Left lung (tissue), 10 donors: ENCODE measurements around the gene RBPJL. TPM values are rescaled to one million over a fixed set of nuclear protein-coding genes. Genes with fewer than 3 reads are reported as not detected.
A peak's percentile ranks its signal among the peaks of the same experiment; 100 is the strongest.

Experiments
- ATAC-seq: fragments of 200-7000 bp; cut with Tn5 transposase; one replicate; pipeline ENCODE4 v1.9.1; 2020; ENCODE audit warnings: moderate library complexity
- DNase-seq, 4 donors: peaks; one replicate each; pipeline ENCODE4 v3.0.0-alpha.2; 2013 to 2020
- H3K27ac ChIP-seq, 2 donors: fragments of 200-600 bp; sonication (generic) in 1 of 2; one replicate each; pipeline versions ENCODE4 v1.5.0 to v1.8.0; 2020 to 2021
- H3K27me3 ChIP-seq, 2 donors: fragments of 200-600 bp; sonication (generic) in 1 of 2; one replicate each; pipeline versions ENCODE4 v1.5.0 to v1.8.0; 2020 to 2021
- H3K36me3 ChIP-seq, 2 donors: fragments of 200-600 bp; sonication (generic) in 1 of 2; one replicate each; pipeline versions ENCODE4 v1.5.0 to v1.8.0; 2020 to 2021
- H3K4me1 ChIP-seq, 2 donors: fragments of 200-600 bp; one replicate each; pipeline ENCODE4 v1.8.0; 2021
- H3K4me3 ChIP-seq, 2 donors: fragments of 200-600 bp; sonication (generic) in 1 of 2; one replicate each; pipeline versions ENCODE4 v1.5.0 to v1.8.0; 2020 to 2021; ENCODE audit warnings: mild to moderate bottlenecking in 1 of 2
- H3K9me3 ChIP-seq, 2 donors: fragments of 200-600 bp; sonication (generic) in 1 of 2; one replicate each; pipeline versions ENCODE4 v1.5.0 to v1.8.0; 2020 to 2021
- CTCF ChIP-seq, 2 donors: fragments of 200-600 bp; sonication (generic) in 1 of 2; IDR thresholded peaks; one replicate each; pipeline versions ENCODE4 v1.5.0 to v1.8.0; 2021; ENCODE audit warnings: antibody characterized with exemption in 2 of 2
- intact Hi-C, 2 donors: fragments of 100-400 bp; cut with DNase I; formaldehyde crosslinking; loops; one replicate each; pipeline versions ENCODE4 v1.11.2 to v1.14.2; 2022
- polyA plus RNA-seq, 6 donors: library from polyadenylated mRNA; unstranded; fragments of 120-200 nt; gene quantifications; one replicate each; pipeline ENCODE4 v1.2.1, GENCODE V29; 2013; ENCODE audit not compliant: insufficient read length in 6 of 6
- total RNA-seq, 2 donors: library from RNA; stranded (reverse); fragmentation: NEBNext Ultra II Directional; extraction: Animal tissue kit (Norgen Biotek cat#: 25700); gene quantifications; one replicate each; pipeline ENCODE4 v1.2.1, GENCODE V29; 2021
- donor health status: DM: no; HTN: yes; CAD: no.
- donor health status: DM: no; HTN: no; CAD: no.

The RBPJL gene
- total and polyA plus RNA-seq, 8 donors = not detected

GRCh38 chr20:45325371-45325770 lies 18.7 kb downstream of the RBPJL start:
- Histone ChIP-seq H3K9me3 (no peaks in the 10 kb centered on the region), H3K27me3 (no peaks in the 10 kb centered on the region), H3K4me3 (no peak overlapping the region), H3K4me1 (peaks cover 0 to 10% of the 10 kb centered on the region in 2 donors), H3K36me3 (peaks cover 0 to 60% of the 10 kb centered on the region in 2 donors), H3K27ac (no peak overlapping the region)
- no peak for TF ChIP-seq CTCF (IDR thresholded peaks at IDR 0.05)
- DNase-seq (no peak), ATAC-seq (no peak)
- intact Hi-C loops = loop anchor here in 1 of 2 donors (10.0 kb wide), 1 partner anchor 449 kb away; no protein-coding TSS in a partner anchor

- H3K27me3 ChIP-seq = no peaks in the 10 kb centered on the region
- H3K4me3 ChIP-seq = no peak overlapping the region
- peaks cover 0 to 3% of the 10 kb centered on the region in 2 donors for H3K4me1 ChIP-seq
- DNase-seq = no peak
- no peak for TF ChIP-seq CTCF (IDR thresholded peaks at IDR 0.05)
- no peaks in the 10 kb centered on the region for H3K9me3 ChIP-seq
- H3K27ac ChIP-seq = no peak overlapping the region
- no peak for ATAC-seq
- intact Hi-C loops = loop anchor here in 1 of 2 donors (10.0 kb wide), 1 partner anchor 446 kb away; no protein-coding TSS in a partner anchor
- H3K36me3 ChIP-seq = peaks cover 0 to 91% of the 10 kb centered on the region in 2 donors
These were observed 21.8 kb downstream of the RBPJL start for GRCh38 chr20:45328451-45328850.

- H3K4me1 ChIP-seq = no peaks in the 10 kb centered on the region
- peaks cover 0 to 95% of the 10 kb centered on the region in 2 donors for H3K36me3 ChIP-seq
- intact Hi-C loops = loop anchor here in 1 of 2 donors (10.0 kb wide), 1 partner anchor 445 kb away; no protein-coding TSS in a partner anchor
- no peak overlapping the region for H3K27ac ChIP-seq
- H3K9me3 ChIP-seq = no peaks in the 10 kb centered on the region
- ATAC-seq = peak; percentile 57
- no peak for DNase-seq
- no peak overlapping the region for H3K4me3 ChIP-seq
- TF ChIP-seq CTCF (IDR thresholded peaks at IDR 0.05) = no peak
- no peaks in the 10 kb centered on the region for H3K27me3 ChIP-seq
These were observed 23.1 kb downstream of the RBPJL start for GRCh38 chr20:45329497-45330319.

- no peaks in the 10 kb centered on the region for H3K9me3 ChIP-seq
These were observed 23.8 kb downstream of the RBPJL start for GRCh38 chr20:45330476-45330875.

More at GRCh38 chr20:45330476-45330875, 23.8 kb downstream of the RBPJL start:
- DNase-seq (no peak), ATAC-seq (no peak)
- Histone ChIP-seq H3K27me3 (no peaks in the 10 kb centered on the region), H3K27ac (no peak overlapping the region), H3K4me3 (no peak overlapping the region), H3K4me1 (no peaks in the 10 kb centered on the region), H3K36me3 (peaks cover 0 to 95% of the 10 kb centered on the region in 2 donors)
- no peak for TF ChIP-seq CTCF (IDR thresholded peaks at IDR 0.05)
- intact Hi-C loops = no loop called here
